Right lung (tissue), 5 donors: Measurements from ENCODE around the gene PROK2. TPM values are rescaled to one million over a fixed set of nuclear protein-coding genes. Genes with fewer than 3 reads are reported as not detected.
A peak's percentile ranks its signal among the peaks of the same experiment; 100 is the strongest.

Source experiments
- DNase-seq, 2 donors: peaks; one replicate each; pipeline ENCODE4 v3.0.0-alpha.2; 2013
- polyA plus RNA-seq, 5 donors: library from polyadenylated mRNA; unstranded; fragments of 120-200 nt; gene quantifications; one replicate each; pipeline versions ENCODE4 v1.2.1 to v1.2.3, GENCODE V29; 2013; ENCODE audit warnings: inconsistent platforms in 1 of 5, low replicate concordance in 1 of 5; ENCODE audit not compliant: insufficient read length in 5 of 5, insufficient read depth in 1 of 5

Gene PROK2
- polyA plus RNA-seq, 5 donors, result 0.10 to 0.14 (median 0.12) TPM; not detected in 2

DNA sequence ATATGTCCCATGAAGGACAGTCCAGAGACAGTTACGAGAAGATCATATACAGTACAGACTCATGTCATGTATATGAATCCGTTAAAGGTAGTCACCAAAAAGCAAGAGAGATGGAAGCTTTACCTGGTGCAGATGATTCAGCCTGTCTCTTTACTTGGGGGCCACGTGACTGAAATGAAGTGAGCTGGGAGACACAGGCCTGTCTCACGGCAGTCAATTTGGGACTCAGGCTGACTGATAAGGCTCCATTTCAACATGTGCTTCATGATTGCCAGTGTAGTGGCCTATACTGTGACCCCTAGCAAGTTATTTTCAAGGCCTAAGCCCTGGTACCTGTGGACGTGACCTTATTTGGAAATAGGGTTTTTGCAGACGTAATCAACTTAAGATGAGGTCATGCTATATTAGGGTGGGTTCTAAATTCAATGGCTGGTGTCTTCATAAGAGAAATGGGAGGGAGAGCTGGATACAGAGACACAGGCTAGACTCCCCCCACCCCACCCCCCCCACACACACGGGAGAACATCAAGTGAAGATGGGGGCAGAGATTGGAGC lies 3.0 kb upstream of the PROK2 start:
- DNase-seq, result no peak

DNA sequence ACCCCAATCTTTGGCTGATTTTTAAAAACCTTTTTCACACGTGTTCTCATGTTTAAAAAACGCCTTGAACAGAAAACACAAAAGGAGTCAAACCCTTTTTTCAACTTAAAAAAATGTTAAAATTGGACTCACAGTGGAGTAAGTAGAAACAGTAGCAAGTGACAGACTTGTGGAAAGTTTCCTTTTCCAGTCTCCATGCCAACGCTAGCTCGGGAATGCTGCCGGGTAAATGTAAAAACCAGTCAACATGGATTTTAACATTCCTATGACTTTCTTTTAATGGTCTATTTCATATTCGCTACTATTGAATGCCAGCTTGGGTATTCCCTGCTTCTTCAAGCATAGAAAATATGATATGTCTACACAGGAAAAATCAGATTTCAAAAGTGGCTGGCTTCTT lies 1.6 kb upstream of the PROK2 start:
- DNase-seq, result peak in 1 of 2 donors; percentile 41

- no peak for DNase-seq
Measured at GRCh38 chr3:71786217-71786549, 1.2 kb upstream of the PROK2 start.

DNA sequence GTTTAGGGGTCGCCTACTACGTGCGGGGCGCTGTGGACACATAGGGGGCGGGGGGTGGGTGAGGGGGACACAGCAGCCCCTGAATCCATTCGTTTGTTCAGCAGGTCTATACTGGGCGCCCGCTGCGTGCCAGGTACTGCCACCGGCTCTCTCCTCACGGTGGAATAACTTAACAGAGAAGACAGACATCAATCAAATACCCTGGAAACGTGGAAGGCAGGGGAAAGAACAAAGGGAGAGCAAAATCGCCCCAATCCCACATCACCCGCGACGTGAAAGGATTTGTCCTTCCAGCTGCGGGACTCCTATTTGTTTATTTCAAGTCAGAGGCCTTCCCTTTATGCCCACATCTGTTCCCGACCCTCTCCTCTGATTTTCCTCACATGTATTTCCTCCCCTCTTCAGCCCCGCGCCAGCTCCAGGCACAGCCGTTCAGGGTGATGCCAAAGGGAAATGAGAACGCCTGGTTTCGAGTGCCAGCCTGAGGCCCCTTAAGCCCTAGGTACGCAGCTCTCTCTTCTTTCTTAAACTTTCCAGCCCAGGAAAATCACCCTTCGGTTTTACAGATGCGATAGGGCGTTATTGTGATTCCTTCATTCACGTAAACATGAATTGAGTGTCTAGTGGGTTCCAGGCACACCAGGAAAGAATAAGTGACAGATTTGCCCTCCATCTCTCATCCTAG lies 726 bp upstream of the PROK2 start:
- DNase-seq, result no peak

DNA sequence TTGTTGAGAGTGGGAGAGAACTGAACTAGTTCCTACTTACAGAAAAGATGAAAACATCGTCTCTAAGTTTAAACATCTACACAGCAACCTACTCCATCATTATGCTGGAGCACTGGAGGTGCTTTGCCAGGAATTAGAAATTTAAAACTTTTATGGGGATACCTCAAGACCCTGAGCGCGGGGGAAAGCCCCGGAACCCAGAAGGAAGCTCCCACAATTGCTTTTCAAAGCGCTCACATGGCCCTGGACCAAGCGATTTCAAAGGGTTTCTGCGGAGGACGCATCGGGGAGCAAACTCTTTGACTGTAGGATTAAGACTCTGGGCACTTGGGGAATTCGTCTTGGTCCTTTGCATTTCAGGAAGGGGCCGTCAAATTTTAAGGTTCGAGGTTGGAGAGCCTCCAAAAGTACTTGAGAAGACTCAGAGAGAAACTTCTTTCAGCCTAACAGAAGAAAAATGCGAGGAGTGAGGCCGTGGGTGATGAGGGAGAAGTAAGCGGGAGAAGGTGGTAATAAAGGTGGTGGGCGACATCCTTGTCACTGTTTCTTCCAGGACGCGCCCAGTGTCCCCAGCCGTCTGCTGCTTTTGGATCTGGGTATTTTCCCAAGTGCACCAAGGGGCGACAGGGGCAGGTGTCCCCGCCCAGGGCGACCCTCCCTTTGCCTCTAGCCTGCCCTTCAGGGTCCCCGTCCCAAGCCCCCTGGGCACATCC lies 591 bp downstream of the PROK2 start:
- no peak for DNase-seq

DNA sequence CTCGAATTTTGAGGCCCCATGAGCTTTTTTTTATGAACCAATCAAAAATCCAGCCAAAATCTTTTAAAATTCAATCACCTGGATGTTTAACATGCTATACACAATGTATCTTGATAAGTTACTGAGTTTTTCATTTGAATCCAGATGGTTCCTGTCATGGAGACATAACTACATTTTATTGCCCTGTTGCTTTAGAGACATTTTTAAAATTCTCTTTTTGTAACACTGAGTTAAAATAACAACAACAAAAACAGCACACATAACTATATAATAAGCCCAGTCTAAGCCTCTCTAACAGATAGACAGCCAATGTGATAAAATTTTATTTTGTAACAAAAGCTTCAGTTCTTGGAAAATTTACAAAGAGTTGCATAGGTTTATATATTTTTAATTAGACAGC lies 1.8 kb downstream of the PROK2 start:
- DNase-seq, result no peak

DNA sequence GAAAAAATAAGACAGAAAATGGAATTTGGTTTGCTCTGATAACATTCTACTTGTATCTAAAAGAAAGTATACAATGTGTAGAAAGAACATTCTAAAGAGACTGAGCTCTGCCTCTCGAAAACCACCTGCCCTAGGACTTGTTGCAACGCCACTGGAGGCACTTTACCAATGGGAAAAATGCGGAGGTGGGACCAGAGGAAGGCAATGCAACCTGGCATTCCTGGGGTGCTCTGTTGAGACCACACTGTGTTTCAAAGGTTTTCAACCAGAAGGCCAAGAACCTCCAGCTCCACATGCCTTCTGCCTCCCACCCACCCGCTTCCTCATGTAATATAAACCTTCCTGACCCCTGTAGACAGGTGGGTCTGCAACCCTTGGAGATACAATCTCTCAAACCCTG lies 4.5 kb downstream of the PROK2 start:
- DNase-seq, result no peak

- DNase-seq, result no peak
Measured at GRCh38 chr3:71779674-71780377, 5.1 kb downstream of the PROK2 start.

- DNase-seq, result no peak
Measured at GRCh38 chr3:71778353-71778752, 6.6 kb downstream of the PROK2 start.

- DNase-seq, result no peak
Measured at GRCh38 chr3:71776538-71776937, 8.4 kb downstream of the PROK2 start.

DNA sequence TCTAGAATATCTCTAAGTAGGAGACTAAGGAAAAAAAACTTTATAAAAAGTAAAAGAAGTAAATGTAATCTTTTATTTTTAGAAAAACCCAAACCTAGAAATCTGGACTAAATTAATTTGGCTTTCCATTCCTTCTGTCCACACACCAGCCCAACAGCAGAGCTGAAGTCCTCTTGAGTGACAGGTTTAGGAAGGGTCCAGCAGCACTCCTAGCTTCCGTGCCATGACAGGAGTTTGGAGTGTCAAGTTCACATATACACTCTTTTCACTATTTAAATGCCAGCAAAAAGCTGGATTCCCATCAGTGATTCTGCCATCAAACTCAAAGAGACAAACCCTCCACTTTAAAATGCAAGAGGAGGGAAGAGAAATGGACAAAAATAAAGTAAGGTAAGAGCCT lies 13.1 kb downstream of the PROK2 start:
- DNase-seq, result no peak

DNA sequence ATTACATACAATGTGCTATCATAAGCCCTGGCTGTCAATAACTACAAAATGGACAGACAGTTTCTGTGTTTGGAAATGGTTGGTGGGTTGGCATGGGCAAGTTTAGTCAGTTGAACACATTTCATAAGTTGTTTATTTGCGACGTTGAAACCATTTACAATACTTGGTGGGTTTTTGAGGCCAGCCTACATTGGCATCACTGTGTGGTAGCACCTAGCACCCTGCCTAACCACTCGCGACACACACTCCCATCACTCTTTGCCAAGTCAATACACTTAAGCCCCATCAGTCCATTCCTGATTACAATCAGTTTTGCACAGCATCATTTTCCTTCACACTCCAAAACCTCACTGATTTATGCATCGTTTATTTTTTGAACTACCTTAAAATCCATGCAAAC lies 13.8 kb downstream of the PROK2 start:
- DNase-seq, result no peak

- no peak for DNase-seq
Measured at GRCh38 chr3:71763426-71763825, 21.5 kb downstream of the PROK2 start.

DNA sequence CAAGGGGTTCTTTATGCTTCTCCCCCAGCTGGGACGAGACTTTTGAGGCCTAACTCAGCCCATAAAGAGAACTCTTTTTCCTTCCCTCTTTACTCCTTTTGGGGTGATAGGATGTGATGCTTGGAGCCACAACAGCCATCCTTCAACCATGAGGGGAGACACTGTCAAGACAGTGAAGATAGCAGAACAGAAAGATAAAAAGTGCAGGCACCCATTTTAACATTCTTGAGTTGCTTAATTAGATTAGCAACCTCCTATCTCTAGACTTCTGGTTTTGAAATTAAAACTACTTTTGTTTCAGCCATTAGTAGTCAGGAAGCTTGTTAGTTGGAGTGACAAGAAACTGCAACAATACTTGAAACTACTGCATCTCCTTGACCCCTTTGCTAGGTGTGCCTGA lies 24.8 kb downstream of the PROK2 start:
- DNase-seq, result no peak

- DNase-seq, result no peak
Measured at GRCh38 chr3:71759401-71759800, 25.5 kb downstream of the PROK2 start.

- DNase-seq, result no peak
Measured at GRCh38 chr3:71758091-71758490, 26.9 kb downstream of the PROK2 start.

DNA sequence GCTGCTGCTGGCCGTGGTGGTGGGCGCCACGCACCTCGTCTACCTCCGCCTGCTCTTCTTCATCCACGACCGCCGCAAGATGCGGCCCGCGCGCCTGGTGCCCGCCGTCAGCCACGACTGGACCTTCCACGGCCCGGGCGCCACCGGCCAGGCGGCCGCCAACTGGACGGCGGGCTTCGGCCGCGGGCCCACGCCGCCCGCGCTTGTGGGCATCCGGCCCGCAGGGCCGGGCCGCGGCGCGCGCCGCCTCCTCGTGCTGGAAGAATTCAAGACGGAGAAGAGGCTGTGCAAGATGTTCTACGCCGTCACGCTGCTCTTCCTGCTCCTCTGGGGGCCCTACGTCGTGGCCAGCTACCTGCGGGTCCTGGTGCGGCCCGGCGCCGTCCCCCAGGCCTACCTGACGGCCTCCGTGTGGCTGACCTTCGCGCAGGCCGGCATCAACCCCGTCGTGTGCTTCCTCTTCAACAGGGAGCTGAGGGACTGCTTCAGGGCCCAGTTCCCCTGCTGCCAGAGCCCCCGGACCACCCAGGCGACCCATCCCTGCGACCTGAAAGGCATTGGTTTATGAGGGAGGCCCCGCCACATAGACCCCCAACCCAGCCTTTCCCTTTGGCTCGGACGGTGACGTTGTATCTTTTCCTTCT lies 30.2 kb downstream of the PROK2 start:
- DNase-seq, result no peak

- peak; percentile 38 to 65 for DNase-seq
Measured at GRCh38 chr3:71753701-71754609, 31.0 kb downstream of the PROK2 start, which contains the start of gene GPR27. GPR27 (plus strand) TSS chr3:71753855; CDS start chr3:71754050, 195 bp downstream.

DNA sequence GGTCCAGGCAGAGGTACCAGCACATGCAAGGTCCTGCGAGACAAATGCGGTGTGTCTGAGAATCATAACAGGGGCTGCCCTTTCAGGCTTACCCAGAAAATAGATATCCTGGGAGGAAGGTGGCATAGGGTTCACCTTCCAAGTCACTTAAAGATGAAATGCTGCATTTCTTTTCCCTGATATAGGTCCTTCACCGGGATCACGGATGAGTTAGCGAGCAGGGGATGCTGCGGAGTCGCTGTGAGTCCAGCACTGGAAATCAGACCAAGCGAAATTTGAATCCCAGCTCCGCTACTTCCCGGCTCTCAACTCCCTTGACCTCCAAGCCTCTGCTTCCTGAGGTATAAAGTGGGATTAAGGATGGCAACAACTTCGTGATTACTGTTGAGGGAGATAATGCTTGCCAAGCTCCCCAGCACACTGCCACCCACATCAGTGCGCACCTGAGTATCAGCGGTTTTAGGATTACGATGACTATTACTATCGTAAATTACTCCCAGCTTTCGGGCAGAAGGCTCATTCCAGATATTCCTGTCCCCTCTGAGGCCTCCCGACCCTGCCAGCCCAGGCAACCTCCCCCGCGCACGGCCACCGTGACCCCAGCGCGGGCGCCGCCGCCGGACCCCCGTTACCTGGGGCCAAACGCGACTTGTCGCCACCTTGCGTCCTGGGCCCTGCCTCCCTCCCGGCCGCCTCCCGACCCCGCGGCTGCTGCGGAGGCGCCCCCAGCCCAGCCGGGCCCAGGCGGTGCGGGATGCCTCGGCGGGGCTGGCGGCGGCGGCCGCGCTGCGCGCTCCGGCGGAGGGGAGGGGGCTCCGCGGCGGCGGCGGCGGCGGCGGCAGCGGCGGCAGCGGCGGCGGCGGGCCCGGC lies 31.9 kb downstream of the PROK2 start:
- DNase-seq, result no peak

GRCh38 chr3:71751602-71752001 lies 33.3 kb downstream of the PROK2 start:
- DNase-seq, result no peak
